ENCODE measurements around the gene TSPAN9. TPM values are rescaled to one million over a fixed set of nuclear protein-coding genes. Genes with fewer than 3 reads are reported as not detected.
A peak's percentile ranks its signal among the peaks of the same experiment; 100 is the strongest.

TSPAN9 gene
- total RNA-seq, 2 experiments from 2014 or later: 0.15 TPM; not detected in 1

DNA sequence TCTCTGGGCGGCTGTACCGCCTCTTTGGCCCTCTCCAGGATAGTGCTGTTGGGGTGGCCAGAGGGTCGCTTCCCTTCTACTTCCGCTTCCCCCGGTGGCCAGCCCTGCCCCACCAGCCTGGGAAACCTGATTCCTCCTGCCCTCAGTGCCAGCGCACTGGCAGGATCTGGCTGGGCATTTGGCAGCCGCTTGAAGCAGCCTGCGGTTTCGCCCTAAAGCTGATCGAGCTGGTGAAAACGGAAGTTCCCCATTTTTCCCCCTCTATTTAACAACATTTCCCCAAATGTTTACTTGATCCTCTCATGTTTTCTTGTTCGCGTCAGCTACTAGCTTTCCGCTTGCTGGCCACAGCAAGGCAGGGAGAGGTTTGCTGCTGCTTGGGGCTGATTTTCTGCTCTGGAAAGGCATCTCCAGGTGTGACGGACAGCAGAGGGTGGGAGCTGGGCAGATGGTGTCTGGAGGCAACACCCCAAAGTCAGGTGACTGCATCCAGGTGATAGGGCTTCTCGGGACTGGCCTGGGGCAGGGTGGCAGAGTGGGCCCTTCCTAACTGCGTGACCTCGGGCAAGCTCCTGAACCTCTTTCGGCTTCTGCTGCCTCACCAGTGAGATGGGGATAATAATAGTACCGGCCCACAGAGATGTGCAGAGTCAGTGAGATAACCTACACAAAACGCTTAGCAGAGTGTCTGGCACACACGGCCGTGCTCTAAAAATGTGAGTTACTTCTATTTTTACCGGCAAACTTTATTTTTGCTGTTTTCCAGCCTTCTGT lies 53.1 kb downstream of the TSPAN9 start:
- H3K4me1 Mint-ChIP-seq: peaks cover 16% of the 10 kb centered on the region
- no peak for DNase-seq
- H3K36me3 Mint-ChIP-seq (ENCODE audit: low read depth): peaks cover 2% of the 10 kb centered on the region
- no peak overlapping the region for H3K4me3 Mint-ChIP-seq
- H3K27ac Mint-ChIP-seq: peak overlapping the region; percentile 26
- H3K9me3 Mint-ChIP-seq: peaks cover 4% of the 10 kb centered on the region
- ChIA-PET CTCF (no interaction called here), POLR2A (no interaction called here)
- peaks cover 50% of the 10 kb centered on the region for H3K27me3 Mint-ChIP-seq

DNA sequence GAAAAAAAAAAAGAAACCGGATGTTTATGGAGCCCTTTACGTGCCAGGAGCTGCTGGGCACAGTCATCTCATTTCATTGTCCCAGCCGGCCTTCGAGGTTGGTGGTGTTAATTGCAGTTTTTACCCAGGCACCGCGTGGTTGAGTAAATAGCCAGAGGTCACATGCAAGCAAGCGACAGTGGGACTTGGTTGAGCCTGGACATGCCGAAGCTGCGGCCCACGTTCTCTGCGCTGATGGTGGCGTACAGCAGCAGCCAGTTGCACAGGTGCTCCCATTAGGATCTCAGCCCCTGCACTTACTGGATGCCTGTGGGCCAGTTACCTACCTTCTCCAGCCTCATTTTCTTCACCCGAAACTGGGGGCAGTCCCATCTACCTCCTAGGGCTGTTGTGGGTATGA lies 54.0 kb downstream of the TSPAN9 start:
- Mint-ChIP-seq H3K4me1 (peaks cover 16% of the 10 kb centered on the region), H3K4me3 (no peak overlapping the region), H3K36me3 (ENCODE audit: low read depth) (peaks cover 2% of the 10 kb centered on the region), H3K27me3 (peaks cover 42% of the 10 kb centered on the region), H3K9me3 (peaks cover 4% of the 10 kb centered on the region), H3K27ac (no peak overlapping the region)
- DNase-seq: no peak
- ChIA-PET POLR2A (no interaction called here), CTCF (no interaction called here)

DNA sequence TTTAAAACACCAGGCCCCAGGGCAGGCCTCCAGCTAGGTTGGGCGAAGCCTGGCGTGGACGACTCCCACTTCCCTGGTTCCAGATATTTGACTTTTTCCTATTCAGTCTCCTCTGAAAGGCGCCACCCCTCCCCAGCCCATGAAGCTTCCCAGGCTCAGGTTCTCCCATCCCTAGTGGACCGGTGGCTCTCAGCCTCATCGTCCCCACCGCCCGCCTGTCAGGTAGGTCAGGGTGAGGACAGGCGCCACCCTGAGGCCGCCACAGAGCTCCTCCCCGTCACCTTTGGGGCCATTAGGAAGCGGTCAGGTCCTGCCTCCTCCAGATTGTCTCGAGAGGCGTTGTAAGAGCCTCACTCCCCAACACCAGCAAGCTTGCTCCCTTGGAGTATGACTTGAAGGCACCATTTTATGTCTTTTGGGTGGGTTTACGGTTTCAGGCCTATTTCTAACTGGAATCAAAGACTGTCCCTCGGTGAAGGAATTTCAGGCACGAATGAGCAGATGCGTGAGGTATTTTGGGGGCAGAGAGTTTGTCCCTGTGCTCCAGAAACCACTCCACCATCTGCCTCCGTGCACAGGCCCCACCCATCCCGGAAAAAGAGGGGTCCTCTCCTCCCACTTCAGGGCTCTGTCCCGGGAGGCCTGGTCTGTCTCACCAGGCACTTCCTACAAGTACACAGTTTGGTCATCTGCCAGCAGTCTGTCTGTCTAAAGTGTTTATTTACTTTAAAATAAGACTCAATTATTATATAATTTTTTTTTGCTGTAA lies 55.6 kb downstream of the TSPAN9 start:
- Mint-ChIP-seq H3K4me1 (peaks cover 16% of the 10 kb centered on the region), H3K9me3 (peaks cover 4% of the 10 kb centered on the region), H3K27me3 (peaks cover 36% of the 10 kb centered on the region), H3K4me3 (no peak overlapping the region), H3K36me3 (ENCODE audit: low read depth) (peaks cover 2% of the 10 kb centered on the region), H3K27ac (no peak overlapping the region)
- POLR2A ChIA-PET: no interaction called here
- DNase-seq: no peak
- CTCF ChIA-PET: interaction anchor here (0.7 kb wide), 1 partner anchor 38 kb away, joined by 3 read pairs; no protein-coding TSS in a partner anchor

DNA sequence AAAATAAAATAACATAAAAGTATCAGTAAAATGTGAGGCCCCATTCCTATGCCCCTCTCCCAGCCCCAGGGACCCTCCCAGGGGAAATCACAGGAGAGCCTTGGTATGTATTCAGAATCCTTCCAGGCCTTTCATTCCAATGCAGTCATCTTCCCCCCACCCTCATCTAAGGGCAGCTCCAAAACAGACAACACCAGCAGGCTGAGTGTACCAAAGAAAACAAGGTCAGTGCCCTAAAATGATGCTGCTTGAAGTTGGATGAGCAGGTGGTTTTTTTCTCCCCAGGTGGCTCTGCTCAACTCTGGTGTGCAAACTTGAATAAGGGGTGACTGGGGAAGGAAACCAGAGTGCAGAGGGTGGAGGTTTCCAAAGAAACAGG lies 56.2 kb downstream of the TSPAN9 start:
- peaks cover 16% of the 10 kb centered on the region for H3K4me1 Mint-ChIP-seq
- H3K27ac Mint-ChIP-seq: no peak overlapping the region
- no peak for DNase-seq
- ChIA-PET CTCF (no interaction called here), POLR2A (no interaction called here)
- H3K36me3 Mint-ChIP-seq (ENCODE audit: low read depth): peaks cover 2% of the 10 kb centered on the region
- no peak overlapping the region for H3K4me3 Mint-ChIP-seq
- H3K27me3 Mint-ChIP-seq: peaks cover 32% of the 10 kb centered on the region
- peaks cover 4% of the 10 kb centered on the region for H3K9me3 Mint-ChIP-seq

DNA sequence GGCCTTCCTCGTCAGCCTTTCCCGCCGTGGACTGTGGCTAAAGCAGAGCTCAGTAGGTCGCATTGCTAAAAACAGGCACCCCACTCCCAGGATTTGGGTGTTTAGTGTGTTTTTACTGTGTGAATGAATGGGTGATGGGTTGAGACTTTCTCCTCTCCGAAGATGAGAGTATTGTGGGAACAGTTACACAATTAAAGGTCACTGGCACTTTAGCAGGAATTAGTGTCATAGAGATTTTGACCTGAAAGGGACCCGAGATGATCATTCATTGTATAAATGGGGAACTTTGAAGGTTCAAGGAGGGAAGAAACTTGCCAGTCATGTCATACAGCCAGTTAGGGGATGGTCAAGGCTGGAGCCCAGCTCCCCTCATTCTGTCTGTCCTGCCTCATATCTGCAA lies 56.9 kb downstream of the TSPAN9 start:
- ChIA-PET CTCF (no interaction called here), POLR2A (no interaction called here)
- peaks cover under 1% of the 10 kb centered on the region for H3K36me3 Mint-ChIP-seq (ENCODE audit: low read depth)
- peaks cover 14% of the 10 kb centered on the region for H3K4me1 Mint-ChIP-seq
- H3K9me3 Mint-ChIP-seq: peaks cover 2% of the 10 kb centered on the region
- H3K27me3 Mint-ChIP-seq: peaks cover 27% of the 10 kb centered on the region
- no peak overlapping the region for H3K27ac Mint-ChIP-seq
- no peak overlapping the region for H3K4me3 Mint-ChIP-seq
- DNase-seq: no peak

DNA sequence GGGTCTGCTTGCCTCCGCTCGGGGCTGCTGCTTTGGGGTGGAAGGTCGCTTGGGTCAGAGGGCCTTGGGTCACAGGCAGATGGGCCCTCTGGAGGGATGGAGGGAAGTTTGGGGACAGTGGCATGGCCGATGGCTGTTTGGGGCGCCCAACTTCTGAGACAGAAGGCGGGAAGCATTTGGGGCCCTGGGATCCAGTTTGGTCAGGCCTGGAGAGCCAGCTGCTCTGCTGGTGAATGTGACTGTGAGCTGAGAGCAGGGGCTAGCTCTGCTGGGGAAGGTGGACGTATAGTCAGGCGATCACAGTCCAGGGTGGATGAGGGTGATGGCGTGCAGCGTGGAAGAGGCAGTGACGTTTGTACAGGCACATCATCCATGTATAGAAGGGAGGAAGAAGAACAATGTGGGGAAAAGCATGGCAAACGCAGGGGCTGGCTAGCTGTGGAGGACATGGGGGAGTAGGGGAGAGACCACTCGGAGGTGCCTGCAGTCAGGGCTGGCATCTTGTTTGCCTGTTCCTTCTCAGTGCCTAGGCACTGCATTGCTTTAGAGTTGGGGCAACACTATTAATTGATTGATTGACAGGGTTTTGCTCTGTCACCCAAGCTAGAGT lies 57.5 kb downstream of the TSPAN9 start:
- CTCF ChIA-PET: interaction anchor here (0.7 to 0.9 kb wide), 3 partner anchors 10 to 967 kb away, joined by 3 read pairs; no protein-coding TSS in a partner anchor
- Mint-ChIP-seq H3K27me3 (peaks cover 22% of the 10 kb centered on the region), H3K4me1 (peaks cover 9% of the 10 kb centered on the region), H3K27ac (no peak overlapping the region), H3K4me3 (no peak overlapping the region), H3K9me3 (no peaks in the 10 kb centered on the region), H3K36me3 (ENCODE audit: low read depth) (no peaks in the 10 kb centered on the region)
- POLR2A ChIA-PET: no interaction called here
- DNase-seq: no peak

DNA sequence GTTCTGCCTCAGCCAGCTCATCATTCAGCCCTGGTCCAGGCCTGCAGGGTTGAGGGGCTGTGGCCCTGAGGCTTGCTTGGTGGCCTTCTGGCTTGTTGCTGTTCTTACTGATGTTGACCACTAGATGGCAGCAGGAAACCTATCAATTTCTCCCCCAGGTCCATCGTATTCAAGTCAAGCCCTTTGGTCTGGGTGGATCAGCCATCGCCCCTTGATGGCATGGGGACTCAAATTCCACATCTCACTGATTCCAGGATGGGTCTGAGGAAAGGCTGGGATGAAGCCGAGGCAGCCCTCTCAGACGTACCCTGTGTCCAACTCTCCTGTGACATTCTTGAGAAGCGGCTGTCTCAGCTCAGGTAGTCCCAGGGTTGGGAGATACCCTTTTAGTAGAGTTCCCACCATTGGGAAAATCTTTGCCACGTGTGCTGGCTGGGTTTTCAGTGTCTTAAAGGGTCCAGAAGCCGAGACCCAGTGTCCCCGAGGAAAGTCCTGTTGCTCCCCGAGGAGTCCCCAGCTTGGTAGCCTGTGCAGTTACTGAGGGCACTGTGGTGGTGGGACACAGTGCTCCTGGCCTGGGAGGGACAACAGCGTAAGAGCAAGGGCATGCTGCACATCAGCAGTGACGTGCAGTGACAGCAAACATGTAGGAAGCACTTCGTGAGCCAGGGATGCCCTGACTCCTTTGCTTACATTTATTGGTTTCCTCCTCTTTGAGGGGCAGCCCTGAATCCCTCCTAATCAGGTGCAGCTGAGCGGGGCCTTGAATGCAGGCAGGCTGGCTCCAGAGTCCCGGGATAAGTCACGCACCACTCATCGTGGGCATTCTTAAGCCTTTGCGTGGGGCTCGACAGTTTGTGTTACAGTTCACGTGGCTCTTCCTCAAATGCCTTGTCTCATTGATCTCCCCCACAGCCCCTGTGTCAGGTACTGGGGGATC lies 58.6 kb downstream of the TSPAN9 start:
- Mint-ChIP-seq H3K4me3 (no peak overlapping the region), H3K27ac (no peak overlapping the region), H3K4me1 (no peaks in the 10 kb centered on the region), H3K27me3 (peaks cover 21% of the 10 kb centered on the region), H3K9me3 (no peaks in the 10 kb centered on the region), H3K36me3 (ENCODE audit: low read depth) (no peaks in the 10 kb centered on the region)
- ChIA-PET CTCF (interaction anchor here (0.7 to 0.9 kb wide), 3 partner anchors 12 to 968 kb away, joined by 3 read pairs; no protein-coding TSS in a partner anchor), POLR2A (no interaction called here)
- peak; percentile 50 for DNase-seq

DNA sequence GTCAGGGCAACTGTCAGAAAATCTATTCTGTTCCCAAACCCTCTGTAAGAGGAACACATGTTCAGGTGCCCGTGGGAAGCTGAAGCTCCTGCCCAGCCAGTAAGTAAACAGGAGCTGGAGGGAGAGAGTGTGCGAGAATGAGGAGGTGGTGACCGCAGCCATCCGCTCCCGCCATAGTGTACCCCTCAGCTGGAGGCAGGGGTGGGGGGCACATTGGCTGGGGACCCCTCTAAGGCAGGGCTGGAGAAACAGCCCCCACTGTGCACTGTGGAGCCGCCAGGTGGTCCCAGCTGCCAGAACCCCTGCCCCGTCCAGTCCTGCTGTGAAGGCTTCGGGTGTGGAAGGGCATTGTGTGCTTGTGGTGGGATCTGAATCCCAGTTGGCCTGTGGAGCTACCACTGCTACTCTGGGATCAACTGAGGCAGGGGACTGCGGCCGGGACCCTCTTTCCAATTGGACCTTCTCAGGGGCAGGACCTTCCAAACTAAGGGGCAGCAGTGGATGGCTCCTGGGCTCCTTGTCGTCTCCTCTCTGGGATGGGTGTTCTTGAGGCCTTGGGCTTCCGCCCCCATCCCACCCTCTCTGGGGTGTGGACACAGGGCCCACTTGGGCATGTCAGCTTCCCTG lies 59.6 kb downstream of the TSPAN9 start:
- H3K4me1 Mint-ChIP-seq: no peaks in the 10 kb centered on the region
- no peaks in the 10 kb centered on the region for H3K36me3 Mint-ChIP-seq (ENCODE audit: low read depth)
- H3K9me3 Mint-ChIP-seq: no peaks in the 10 kb centered on the region
- no peak overlapping the region for H3K27ac Mint-ChIP-seq
- ChIA-PET POLR2A (no interaction called here), CTCF (no interaction called here)
- no peak for DNase-seq
- no peak overlapping the region for H3K4me3 Mint-ChIP-seq
- peaks cover 17% of the 10 kb centered on the region for H3K27me3 Mint-ChIP-seq

DNA sequence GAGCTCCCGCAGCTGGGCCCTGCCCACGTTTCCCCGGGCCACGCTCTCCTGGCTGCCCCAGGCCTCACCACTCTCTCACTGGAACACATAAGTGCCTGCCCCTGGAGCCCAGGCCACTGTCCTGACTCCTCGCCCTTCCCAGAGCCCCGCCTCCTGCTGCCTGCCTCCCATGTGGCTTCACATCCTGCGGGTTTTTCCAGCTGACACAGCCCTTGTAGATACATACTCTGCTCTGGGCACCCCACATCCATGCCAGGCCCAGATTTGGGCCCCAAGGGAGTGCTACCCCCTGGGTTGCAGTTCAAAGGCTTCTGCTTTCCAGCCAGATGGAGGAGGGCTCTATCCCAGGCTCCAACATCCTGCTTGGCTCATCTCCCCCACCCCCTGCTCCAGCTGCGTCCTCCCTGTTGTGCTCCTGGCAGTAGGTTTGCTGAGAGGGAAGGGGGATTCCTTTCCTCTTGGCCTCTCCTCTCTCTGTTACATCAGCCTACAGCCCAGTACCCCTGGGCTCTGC lies 60.1 kb downstream of the TSPAN9 start:
- H3K27ac Mint-ChIP-seq: no peak overlapping the region
- H3K27me3 Mint-ChIP-seq: peaks cover 13% of the 10 kb centered on the region
- no peaks in the 10 kb centered on the region for H3K4me1 Mint-ChIP-seq
- no peak for DNase-seq
- no peaks in the 10 kb centered on the region for H3K9me3 Mint-ChIP-seq
- no peaks in the 10 kb centered on the region for H3K36me3 Mint-ChIP-seq (ENCODE audit: low read depth)
- ChIA-PET POLR2A (no interaction called here), CTCF (no interaction called here)
- no peak overlapping the region for H3K4me3 Mint-ChIP-seq

DNA sequence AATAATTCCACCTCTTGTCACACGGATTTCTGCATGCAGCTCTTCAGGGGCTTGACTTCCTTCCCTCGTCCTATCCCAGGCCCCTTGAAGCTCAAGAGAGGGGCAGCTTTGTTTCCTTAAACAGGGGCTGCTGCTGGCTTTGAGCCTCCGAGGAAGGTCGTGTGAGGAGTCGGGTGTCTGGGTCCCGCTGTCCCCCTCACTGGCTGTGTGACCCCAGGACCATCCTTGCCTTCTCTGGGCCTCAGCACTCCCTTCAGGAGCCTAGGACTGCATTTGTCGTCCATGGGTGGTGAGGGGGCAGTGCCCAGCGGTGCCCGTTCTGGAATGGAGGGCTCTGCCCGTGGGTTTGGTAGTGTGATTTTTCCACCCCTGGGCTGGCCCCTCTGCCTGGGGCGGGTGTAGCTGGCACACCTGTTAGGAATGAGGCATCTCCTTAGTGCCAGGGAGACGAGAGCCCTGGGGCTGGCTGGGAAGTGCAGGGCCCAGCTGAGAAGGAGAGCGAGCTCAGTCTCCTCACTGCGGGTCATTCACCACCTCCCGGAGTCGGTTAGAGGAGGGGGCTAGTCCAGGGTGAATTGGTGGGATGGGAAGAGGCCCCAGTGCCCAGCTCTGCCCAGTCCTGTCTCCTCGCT lies 60.8 kb downstream of the TSPAN9 start:
- Mint-ChIP-seq H3K27me3 (peaks cover 9% of the 10 kb centered on the region), H3K36me3 (ENCODE audit: low read depth) (no peaks in the 10 kb centered on the region), H3K4me3 (no peak overlapping the region), H3K9me3 (no peaks in the 10 kb centered on the region), H3K27ac (no peak overlapping the region), H3K4me1 (no peaks in the 10 kb centered on the region)
- ChIA-PET POLR2A (no interaction called here), CTCF (interaction anchor here (0.6 kb wide), 1 partner anchor 72 kb away, joined by 3 read pairs; no protein-coding TSS in a partner anchor)
- no peak for DNase-seq

DNA sequence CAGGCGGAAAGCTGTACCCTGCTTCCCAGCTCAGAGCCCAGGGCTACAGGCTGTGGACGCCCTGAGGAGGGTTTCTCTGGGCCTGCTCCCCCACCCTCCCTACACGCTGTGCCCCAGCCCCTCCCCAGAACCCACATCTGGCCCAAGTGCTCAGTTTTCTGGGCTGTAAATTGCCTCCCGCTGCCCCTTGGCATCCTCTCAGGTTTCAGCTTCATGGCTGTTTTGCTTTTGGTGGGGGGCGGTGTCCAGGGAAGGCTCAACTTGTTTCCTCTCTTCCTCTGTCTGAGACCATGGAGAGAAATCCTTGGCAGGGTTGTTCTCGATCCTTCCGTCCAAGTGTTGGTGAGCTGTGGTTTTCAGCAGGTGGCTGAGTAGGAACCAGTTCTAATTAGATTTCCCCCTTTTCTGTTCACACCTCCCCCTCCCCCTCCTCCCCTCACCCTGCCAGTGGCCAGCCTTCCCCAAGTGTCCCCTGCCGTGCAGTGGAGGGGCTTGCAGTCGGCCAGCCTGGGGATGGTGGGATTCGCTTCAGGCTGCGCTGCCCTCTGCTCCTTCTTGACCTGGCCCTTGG lies 61.8 kb downstream of the TSPAN9 start:
- no peaks in the 10 kb centered on the region for H3K36me3 Mint-ChIP-seq (ENCODE audit: low read depth)
- DNase-seq: no peak
- CTCF ChIA-PET: interaction anchor here (1.3 kb wide), 1 partner anchor 11 kb away, joined by 4 read pairs; no protein-coding TSS in a partner anchor
- H3K27ac Mint-ChIP-seq: no peak overlapping the region
- no peaks in the 10 kb centered on the region for H3K4me1 Mint-ChIP-seq
- peaks cover 6% of the 10 kb centered on the region for H3K27me3 Mint-ChIP-seq
- POLR2A ChIA-PET: interaction anchor here (0.5 kb wide), 1 partner anchor 123 kb away, joined by 3 read pairs; no protein-coding TSS in a partner anchor
- no peak overlapping the region for H3K4me3 Mint-ChIP-seq
- H3K9me3 Mint-ChIP-seq: no peaks in the 10 kb centered on the region
